ENCODE results near the gene RIPK1. TPM values are rescaled to one million over a fixed set of nuclear protein-coding genes. Genes with fewer than 3 reads are reported as not detected.

RIPK1 gene
- total RNA-seq, 4 donors from 2014 or later = 38.5 to 48.7 (median 40.8) TPM

Small RNA genes lying within 50 kb of the gene (small RNA-seq; reads per million reads assigned to genes)
- gene AL133351.4 (0 reads per million in 2 donors), gene RNA5SP201 (0 reads per million in 2 donors)

Other genes starting within 250 kb of the RIPK1 start
- gene SERPINB1, start 226.6 kb upstream of the RIPK1 start, total RNA-seq = 100 to 1,000 TPM in 1 of 4 donors, 10 to 100 TPM in 3; 58.6 to 122 (median 86.4) TPM
- 10 to 100 TPM in 1 of 4 donors, 1 to 10 TPM in 3; 2.9 to 13.2 (median 4.0) TPM for gene SERPINB9, start 165.2 kb upstream of the RIPK1 start, total RNA-seq
- 100 to 1,000 TPM; 170 to 462 (median 219) TPM for gene SERPINB6, start 96.9 kb upstream of the RIPK1 start, total RNA-seq
- 10 to 100 TPM; 22.1 to 60.8 (median 29.3) TPM for gene NQO2, start 68.6 kb upstream of the RIPK1 start, total RNA-seq
- gene BPHL, start 50.2 kb downstream of the RIPK1 start, total RNA-seq = 10 to 100 TPM; 21.5 to 73.1 (median 68.2) TPM
- 10 to 100 TPM; 13.2 to 61.6 (median 47.6) TPM for gene TUBB2A, start 89.0 kb downstream of the RIPK1 start, total RNA-seq
- 1 to 10 TPM; 2.4 to 7.4 (median 4.5) TPM for gene TUBB2B, start 159.2 kb downstream of the RIPK1 start, total RNA-seq
- 10 to 100 TPM in 3 of 4 donors, 1 to 10 TPM in 1; 6.6 to 16.8 (median 15.9) TPM for gene PSMG4, start 190.5 kb downstream of the RIPK1 start, total RNA-seq